Bone marrow (tissue), 2 donors: ENCODE results near the gene DZIP1L.
"Not testable (repeated sequence)": the region's sequence is repeated elsewhere in the genome, so short reads cannot be mapped to it uniquely, and the experiment has no call there.

Source experiments
- DNase-seq, 2 donors: peaks; one replicate each; lab custom pipeline; 2025; lab: John Stamatoyannopoulos, UW

Gene DZIP1L

GRCh38 chr3:138113326-138113725 is 2.1 kb downstream of the DZIP1L start:
- no peak for DNase-seq

- no peak for DNase-seq
Measured at GRCh38 chr3:138112362-138112761, 3.0 kb downstream of the DZIP1L start.

- no peak for DNase-seq
Measured at GRCh38 chr3:138105598-138105997, 9.8 kb downstream of the DZIP1L start.

GRCh38 chr3:138103466-138103865 is 11.9 kb downstream of the DZIP1L start:
- DNase-seq = no peak

- DNase-seq = not testable (repeated sequence)
Measured at GRCh38 chr3:138101351-138101940, 14.0 kb downstream of the DZIP1L start.

GRCh38 chr3:138099417-138099816 is 16.0 kb downstream of the DZIP1L start:
- no peak for DNase-seq

GRCh38 chr3:138097192-138098172 is 17.9 kb downstream of the DZIP1L start:
- no peak for DNase-seq

- DNase-seq = no peak
Measured at GRCh38 chr3:138093721-138094120, 21.7 kb downstream of the DZIP1L start.

GRCh38 chr3:138092023-138092422 is 23.4 kb downstream of the DZIP1L start:
- no peak for DNase-seq

- no peak for DNase-seq
Measured at GRCh38 chr3:138089091-138089490, 26.3 kb downstream of the DZIP1L start.

- DNase-seq = not testable (repeated sequence)
Measured at GRCh38 chr3:138085745-138086144, 29.7 kb downstream of the DZIP1L start.

- no peak for DNase-seq
Measured at GRCh38 chr3:138084196-138084595, 31.2 kb downstream of the DZIP1L start.

- no peak for DNase-seq
Measured at GRCh38 chr3:138082992-138083386, 32.4 kb downstream of the DZIP1L start.

- no peak for DNase-seq
Measured at GRCh38 chr3:138082085-138082991, 33.1 kb downstream of the DZIP1L start.

GRCh38 chr3:138081371-138082084 is 33.9 kb downstream of the DZIP1L start:
- DNase-seq = no peak

- no peak for DNase-seq
Measured at GRCh38 chr3:138079901-138080300, 35.5 kb downstream of the DZIP1L start.

- DNase-seq = no peak
Measured at GRCh38 chr3:138078901-138079344, 36.5 kb downstream of the DZIP1L start.

GRCh38 chr3:138078096-138078495 is 37.3 kb downstream of the DZIP1L start:
- DNase-seq = no peak

GRCh38 chr3:138072796-138073195 is 42.6 kb downstream of the DZIP1L start:
- no peak for DNase-seq

- DNase-seq = no peak
Measured at GRCh38 chr3:138070006-138070405, 45.4 kb downstream of the DZIP1L start.

- peak; percentile 51 to 53 for DNase-seq
Measured at GRCh38 chr3:138068579-138069174, 46.7 kb downstream of the DZIP1L start.
